Uterus (tissue), 2 donors: ENCODE measurements around the gene IFNAR2.

ENCODE experiments used
- POLR2A ChIP-seq, 2 donors: fragments of 450-650 bp; IDR thresholded peaks; one replicate each; pipeline ENCODE4 v1.6.1; 2016; ENCODE audit warnings: antibody characterized with exemption in 2 of 2, mild to moderate bottlenecking in 1 of 2, moderate library complexity in 1 of 2
- TF ChIP-seq, protein P1 (sequence below), 4 experiments: fragments of 200-600 bp in 2 of 4; fragments of 450-650 bp in 2 of 4; sonication (generic) in 2 of 4; IDR thresholded peaks; one replicate each; pipeline ENCODE4 v1.5.1; 2016 to 2019; ENCODE audit warnings: antibody characterized with exemption in 4 of 4, mild to moderate bottlenecking in 2 of 4, moderate library complexity in 1 of 4

DNA sequence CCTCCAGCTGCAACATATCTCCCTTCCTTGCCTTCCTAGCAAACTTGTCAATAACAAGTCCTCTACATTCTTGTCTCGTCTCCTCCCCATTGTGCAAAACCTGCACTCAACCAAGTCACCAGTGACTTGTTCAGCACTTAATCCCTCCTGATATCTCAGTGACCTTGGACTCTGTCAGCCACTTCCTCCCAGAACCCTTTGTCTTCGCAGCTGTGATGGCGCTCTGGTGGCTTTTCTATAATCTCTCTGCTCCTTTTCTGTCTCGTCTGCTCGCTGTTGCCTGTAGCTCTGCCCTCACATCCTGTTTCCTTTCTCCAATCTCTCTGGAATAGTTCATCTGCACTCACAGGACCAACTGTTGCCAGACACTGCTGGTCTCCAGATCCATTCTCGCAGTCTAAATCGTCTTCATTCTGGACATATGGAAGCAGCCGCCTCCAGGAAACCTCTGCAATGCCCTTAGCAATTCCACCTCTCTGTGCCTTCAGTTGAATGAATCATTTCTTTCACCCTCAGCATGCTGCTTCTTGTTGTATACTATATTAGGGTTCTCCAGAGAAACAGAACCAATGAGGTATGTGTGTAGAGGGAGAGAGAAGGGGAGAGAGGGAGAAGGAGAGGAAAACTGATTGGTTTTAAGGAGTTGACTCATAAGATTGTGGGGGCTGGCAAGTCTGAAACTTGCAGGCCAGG, 17.4 kb upstream of the IFNAR2 start:
- TF ChIP-seq, protein P1, sequence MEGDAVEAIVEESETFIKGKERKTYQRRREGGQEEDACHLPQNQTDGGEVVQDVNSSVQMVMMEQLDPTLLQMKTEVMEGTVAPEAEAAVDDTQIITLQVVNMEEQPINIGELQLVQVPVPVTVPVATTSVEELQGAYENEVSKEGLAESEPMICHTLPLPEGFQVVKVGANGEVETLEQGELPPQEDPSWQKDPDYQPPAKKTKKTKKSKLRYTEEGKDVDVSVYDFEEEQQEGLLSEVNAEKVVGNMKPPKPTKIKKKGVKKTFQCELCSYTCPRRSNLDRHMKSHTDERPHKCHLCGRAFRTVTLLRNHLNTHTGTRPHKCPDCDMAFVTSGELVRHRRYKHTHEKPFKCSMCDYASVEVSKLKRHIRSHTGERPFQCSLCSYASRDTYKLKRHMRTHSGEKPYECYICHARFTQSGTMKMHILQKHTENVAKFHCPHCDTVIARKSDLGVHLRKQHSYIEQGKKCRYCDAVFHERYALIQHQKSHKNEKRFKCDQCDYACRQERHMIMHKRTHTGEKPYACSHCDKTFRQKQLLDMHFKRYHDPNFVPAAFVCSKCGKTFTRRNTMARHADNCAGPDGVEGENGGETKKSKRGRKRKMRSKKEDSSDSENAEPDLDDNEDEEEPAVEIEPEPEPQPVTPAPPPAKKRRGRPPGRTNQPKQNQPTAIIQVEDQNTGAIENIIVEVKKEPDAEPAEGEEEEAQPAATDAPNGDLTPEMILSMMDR (IDR thresholded peaks at IDR 0.05), result no peak
- no peak for TF ChIP-seq POLR2A (IDR thresholded peaks at IDR 0.05)
